Tibial artery (tissue), 4 donors: ENCODE data around the gene TM9SF4.
A peak's percentile ranks its signal among the peaks of the same experiment; 100 is the strongest.
"Not testable (repeated sequence)": the region's sequence is repeated elsewhere in the genome, so short reads cannot be mapped to it uniquely, and the experiment has no call there.

Experiments
- DNase-seq, 2 donors: peaks; one replicate each; pipeline ENCODE4 v3.0.0-alpha.2; 2019
- H3K27ac ChIP-seq, 2 donors: fragments of 200-600 bp; sonication (generic) in 1 of 2; 1 replicate in 1 of 2; 2 replicates in 1 of 2; pipeline ENCODE4 v1.5.1; 2018 to 2019; ENCODE audit warnings: mild to moderate bottlenecking in 1 of 2
- H3K27me3 ChIP-seq, 2 donors: fragments of 200-600 bp; sonication (generic) in 1 of 2; one replicate each; pipeline versions ENCODE4 v1.5.1 to v1.6.0; 2016 to 2019
- H3K36me3 ChIP-seq, 3 donors: fragments of 200-600 bp; sonication (generic) in 2 of 3; one replicate each; pipeline ENCODE4 v1.5.1; 2016 to 2019; ENCODE audit warnings: mild to moderate bottlenecking in 2 of 3
- H3K4me1 ChIP-seq, 4 donors: fragments of 200-600 bp; sonication (generic) in 2 of 4; 1 replicate in 3 of 4; 2 replicates in 1 of 4; pipeline ENCODE4 v1.5.1; 2016 to 2019
- H3K4me3 ChIP-seq, 2 donors: fragments of 200-600 bp; sonication (generic) in 1 of 2; 1 replicate in 1 of 2; 2 replicates in 1 of 2; pipeline ENCODE4 v1.5.1; 2018 to 2019; ENCODE audit warnings: mild to moderate bottlenecking in 2 of 2
- H3K9me3 ChIP-seq, 3 donors: fragments of 200-600 bp; sonication (generic) in 1 of 3; one replicate each; pipeline ENCODE4 v1.5.1; 2016 to 2019
- intact Hi-C: fragments of 100-400 bp; cut with DNase I; formaldehyde crosslinking; loops from one replicate; pipeline ENCODE4 v1.15.0; 2023; ENCODE audit warnings: low total_unique reads
- TF ChIP-seq, protein P1 (sequence below), 2 experiments: fragments of 200-600 bp in 1 of 2; fragments of 450-650 bp in 1 of 2; IDR thresholded peaks; one replicate each; pipeline ENCODE4 v1.5.1; 2017 to 2019; ENCODE audit warnings: antibody characterized with exemption in 2 of 2, mild to moderate bottlenecking in 1 of 2, moderate library complexity in 1 of 2

Gene TM9SF4

DNA sequence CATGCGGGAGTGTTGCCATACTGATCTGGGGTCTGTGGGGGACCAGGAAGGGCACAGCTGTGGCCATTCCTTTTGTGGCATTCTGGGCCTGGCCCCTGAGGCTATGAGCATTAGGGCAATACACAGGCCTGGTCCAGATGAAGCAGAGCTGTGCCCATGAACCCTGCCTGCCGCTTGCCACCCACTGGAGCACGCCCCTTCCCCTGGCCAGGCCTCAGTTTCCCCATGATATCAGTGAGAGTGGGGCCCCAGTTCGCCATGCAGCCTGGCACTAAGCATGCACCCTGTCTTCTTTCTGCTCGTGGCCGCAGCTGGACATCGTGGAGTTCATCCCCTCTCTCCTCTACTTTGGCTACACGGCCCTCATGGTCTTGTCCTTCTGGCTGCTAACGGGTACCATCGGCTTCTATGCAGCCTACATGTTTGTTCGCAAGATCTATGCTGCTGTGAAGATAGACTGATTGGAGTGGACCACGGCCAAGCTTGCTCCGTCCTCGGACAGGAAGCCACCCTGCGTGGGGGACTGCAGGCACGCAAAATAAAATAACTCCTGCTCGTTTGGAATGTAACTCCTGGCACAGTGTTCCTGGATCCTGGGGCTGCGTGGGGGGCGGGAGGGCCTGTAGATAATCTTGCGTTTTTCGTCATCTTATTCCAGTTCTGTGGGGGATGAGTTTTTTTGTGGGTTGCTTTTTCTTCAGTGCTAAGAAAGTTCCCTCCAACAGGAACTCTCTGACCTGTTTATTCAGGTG, 55.6 kb downstream of the TM9SF4 start:
- Histone ChIP-seq H3K36me3 (peaks cover 30 to 75% (median 64%) of the 10 kb centered on the region in 3 donors), H3K9me3 (no peaks in the 10 kb centered on the region), H3K4me1 (no peaks in the 10 kb centered on the region), H3K27me3 (no peaks in the 10 kb centered on the region), H3K4me3 (no peak overlapping the region), H3K27ac (no peak overlapping the region)
- TF ChIP-seq, protein P1, sequence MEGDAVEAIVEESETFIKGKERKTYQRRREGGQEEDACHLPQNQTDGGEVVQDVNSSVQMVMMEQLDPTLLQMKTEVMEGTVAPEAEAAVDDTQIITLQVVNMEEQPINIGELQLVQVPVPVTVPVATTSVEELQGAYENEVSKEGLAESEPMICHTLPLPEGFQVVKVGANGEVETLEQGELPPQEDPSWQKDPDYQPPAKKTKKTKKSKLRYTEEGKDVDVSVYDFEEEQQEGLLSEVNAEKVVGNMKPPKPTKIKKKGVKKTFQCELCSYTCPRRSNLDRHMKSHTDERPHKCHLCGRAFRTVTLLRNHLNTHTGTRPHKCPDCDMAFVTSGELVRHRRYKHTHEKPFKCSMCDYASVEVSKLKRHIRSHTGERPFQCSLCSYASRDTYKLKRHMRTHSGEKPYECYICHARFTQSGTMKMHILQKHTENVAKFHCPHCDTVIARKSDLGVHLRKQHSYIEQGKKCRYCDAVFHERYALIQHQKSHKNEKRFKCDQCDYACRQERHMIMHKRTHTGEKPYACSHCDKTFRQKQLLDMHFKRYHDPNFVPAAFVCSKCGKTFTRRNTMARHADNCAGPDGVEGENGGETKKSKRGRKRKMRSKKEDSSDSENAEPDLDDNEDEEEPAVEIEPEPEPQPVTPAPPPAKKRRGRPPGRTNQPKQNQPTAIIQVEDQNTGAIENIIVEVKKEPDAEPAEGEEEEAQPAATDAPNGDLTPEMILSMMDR (IDR thresholded peaks at IDR 0.05), result no peak
- intact Hi-C loops, result no loop called here
- peak; percentile 16 to 55 for DNase-seq

DNA sequence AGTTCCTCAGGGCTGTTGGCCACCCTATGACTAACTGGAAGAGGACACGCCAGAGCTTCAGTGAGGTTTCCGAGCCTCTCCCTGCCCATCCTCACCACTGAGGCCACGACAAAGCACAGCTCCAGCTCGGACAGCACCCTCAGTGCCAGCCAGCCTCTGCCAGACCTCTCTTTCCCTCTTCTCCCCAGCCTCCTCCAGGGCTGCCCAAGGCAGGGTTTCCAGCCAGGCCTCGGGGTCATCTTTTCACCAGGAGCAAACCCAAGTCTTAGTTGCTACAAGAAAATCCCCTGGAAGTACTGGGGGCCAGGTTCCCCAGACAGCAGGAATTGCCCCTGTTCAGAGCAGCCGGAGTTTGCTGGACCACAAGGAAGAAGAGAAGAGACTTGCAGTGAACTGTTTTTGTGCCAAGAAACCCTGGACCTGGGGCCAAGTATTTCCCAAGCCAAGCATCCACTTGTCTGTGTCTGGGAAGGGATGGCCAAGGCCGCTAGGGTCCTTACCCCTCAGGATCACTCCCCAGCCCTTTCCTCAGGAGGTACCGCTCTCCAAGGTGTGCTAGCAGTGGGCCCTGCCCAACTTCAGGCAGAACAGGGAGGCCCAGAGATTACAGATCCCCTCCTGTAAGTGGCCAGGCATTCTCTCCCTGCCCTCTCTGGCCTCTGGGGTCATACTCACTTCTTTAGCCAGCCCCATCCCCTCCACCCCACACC, 56.5 kb downstream of the TM9SF4 start:
- TF ChIP-seq, protein P1 (IDR thresholded peaks at IDR 0.05), result no peak
- no peaks in the 10 kb centered on the region for H3K9me3 ChIP-seq
- peak; percentile 16 to 49 for DNase-seq
- peaks cover 28 to 69% (median 56%) of the 10 kb centered on the region in 3 donors for H3K36me3 ChIP-seq
- H3K4me3 ChIP-seq, result no peak overlapping the region
- no peaks in the 10 kb centered on the region for H3K27me3 ChIP-seq
- no peaks in the 10 kb centered on the region for H3K4me1 ChIP-seq
- intact Hi-C loops, result no loop called here
- H3K27ac ChIP-seq, result no peak overlapping the region

DNA sequence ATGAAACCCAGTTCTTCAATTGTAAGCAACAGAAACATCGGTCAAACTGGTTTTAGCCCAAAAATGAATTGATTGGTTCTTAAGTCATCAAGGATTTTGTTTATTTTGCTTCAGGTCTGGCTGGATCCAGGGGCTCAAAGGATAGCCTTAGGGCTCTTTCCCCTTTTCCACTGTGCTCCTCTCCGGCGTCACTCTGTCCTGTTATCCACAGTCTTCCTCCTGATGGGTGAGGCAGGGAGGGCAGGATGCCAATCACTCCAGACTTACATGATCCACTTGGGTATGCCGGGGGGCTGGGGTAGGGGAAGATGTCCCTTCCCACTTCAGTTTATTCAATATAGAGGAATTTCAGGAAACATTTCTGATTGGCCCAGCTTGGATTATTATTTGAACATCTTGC, 58.0 kb downstream of the TM9SF4 start:
- H3K9me3 ChIP-seq, result no peaks in the 10 kb centered on the region
- H3K36me3 ChIP-seq, result peaks cover 12 to 54% (median 40%) of the 10 kb centered on the region in 3 donors
- intact Hi-C loops, result no loop called here
- no peaks in the 10 kb centered on the region for H3K27me3 ChIP-seq
- no peak overlapping the region for H3K27ac ChIP-seq
- H3K4me1 ChIP-seq, result no peaks in the 10 kb centered on the region
- peak; percentile 10 to 35 for DNase-seq
- no peak overlapping the region for H3K4me3 ChIP-seq
- TF ChIP-seq, protein P1 (IDR thresholded peaks at IDR 0.05), result no peak

DNA sequence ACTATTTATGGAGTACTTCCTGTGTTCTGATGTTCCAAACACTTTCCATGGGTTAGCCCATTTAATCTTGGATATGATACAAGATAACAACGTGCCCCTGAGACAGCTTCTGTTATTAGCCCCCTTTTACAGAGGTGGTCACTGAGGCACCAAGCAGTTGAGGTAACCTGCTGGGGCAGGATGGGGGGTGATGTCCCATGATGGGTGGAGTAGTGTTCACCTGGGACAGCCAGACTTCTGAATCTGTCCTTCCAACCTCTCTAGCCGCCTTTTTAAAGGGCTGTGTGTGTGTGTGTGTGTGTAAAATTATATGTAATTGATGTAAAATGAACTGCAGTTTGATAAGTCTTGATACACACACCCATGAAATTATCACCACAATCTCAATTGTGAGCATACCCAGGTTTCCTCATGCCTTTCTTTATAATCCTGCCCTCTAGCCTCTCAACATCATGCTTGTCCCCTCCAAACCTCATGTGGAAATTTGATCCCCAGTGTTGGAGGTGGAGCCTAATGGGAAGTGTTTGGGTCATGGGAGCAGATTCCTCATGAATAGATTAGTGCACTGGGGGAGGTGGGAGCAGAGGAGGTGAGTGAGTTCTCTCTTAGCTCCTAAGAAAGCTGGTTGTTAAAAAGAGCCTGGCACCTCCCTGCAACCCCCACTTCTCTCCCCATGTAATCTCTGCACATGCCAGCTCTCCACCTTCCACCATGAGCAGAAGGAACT, 58.8 kb downstream of the TM9SF4 start:
- Histone ChIP-seq H3K27me3 (no peaks in the 10 kb centered on the region), H3K9me3 (no peaks in the 10 kb centered on the region), H3K36me3 (peaks cover 8 to 46% (median 35%) of the 10 kb centered on the region in 3 donors), H3K4me3 (no peak overlapping the region), H3K4me1 (no peaks in the 10 kb centered on the region), H3K27ac (no peak overlapping the region)
- intact Hi-C loops, result no loop called here
- TF ChIP-seq, protein P1 (IDR thresholded peaks at IDR 0.05), result no peak
- DNase-seq, result peak; percentile 13 to 17

DNA sequence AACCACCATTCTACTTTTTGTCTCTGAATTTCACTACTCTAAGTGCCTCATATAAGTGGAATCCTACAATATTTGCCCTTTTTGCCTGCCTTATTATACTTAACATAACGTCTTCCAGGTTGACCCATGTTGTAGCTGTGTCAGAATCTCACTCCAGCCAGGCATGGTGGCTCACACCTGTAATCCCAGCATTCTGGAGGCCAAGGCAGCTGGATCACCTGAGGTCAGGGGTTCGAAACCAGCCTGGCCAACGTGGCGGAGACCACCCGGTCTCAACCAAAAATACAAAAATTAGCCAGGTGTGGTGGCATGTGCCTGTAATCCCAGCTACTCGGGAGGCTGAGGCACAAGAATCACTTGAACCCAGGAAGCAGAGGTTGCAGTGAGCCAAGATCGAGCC, 68.2 kb downstream of the TM9SF4 start:
- intact Hi-C loops, H3K27ac ChIP-seq, H3K36me3 ChIP-seq, H3K9me3 ChIP-seq, H3K27me3 ChIP-seq, H3K4me3 ChIP-seq, H3K4me1 ChIP-seq: not testable (repeated sequence)
- peak in 1 of 2 donors; percentile 38 for DNase-seq

DNA sequence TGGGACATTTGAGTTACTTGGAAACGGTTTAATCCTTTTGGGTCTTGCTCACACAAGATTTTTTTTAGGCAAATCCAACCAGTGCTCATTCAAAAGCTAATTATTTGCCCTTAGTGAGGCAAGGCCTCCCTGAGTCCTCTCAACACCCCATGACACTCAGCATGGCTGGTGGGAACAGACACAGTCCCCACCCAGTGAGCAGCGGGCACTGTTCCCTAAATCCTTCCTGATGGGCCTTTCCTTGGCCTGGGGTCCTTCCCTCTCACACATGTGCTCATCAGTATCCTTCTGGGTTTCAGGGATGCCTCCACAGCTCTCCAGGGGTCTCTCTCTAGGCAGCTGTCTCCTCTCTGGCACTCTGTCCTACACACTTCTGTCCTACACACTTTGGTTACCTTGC, 70.0 kb downstream of the TM9SF4 start:
- no peaks in the 10 kb centered on the region for H3K9me3 ChIP-seq
- no peak overlapping the region for H3K4me3 ChIP-seq
- DNase-seq, result peak in 1 of 2 donors; percentile 10
- no peaks in the 10 kb centered on the region for H3K27me3 ChIP-seq
- intact Hi-C loops, result no loop called here
- no peak overlapping the region for H3K27ac ChIP-seq
- no peaks in the 10 kb centered on the region for H3K36me3 ChIP-seq
- H3K4me1 ChIP-seq, result no peaks in the 10 kb centered on the region
- TF ChIP-seq, protein P1 (IDR thresholded peaks at IDR 0.05), result no peak
